ENCODE measurements around the gene ALX3.
"Not testable (repeated sequence)": the region's sequence is repeated elsewhere in the genome, so short reads cannot be mapped to it uniquely, and the experiment has no call there.

ALX3 gene

DNA sequence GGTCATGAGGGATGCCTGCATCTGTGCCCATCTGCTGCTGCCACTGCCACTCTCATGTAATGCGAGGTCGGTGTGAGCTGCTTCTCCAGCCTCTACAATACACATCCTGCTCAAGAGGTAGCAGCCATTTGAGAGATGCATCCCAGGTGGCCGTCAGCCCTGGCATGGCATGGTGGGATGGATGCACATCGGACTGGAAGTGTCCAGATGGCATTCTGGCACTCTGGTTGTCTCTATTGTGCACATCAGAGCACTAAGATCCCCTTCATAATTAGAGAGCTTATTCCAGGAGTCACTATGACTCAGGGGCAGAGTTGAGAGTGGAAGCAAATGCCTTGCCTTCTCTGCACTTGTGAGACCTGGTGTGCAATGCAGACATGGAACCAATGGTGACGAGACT is 32.2 kb downstream of the ALX3 start:
- no peak for DNase-seq

DNA sequence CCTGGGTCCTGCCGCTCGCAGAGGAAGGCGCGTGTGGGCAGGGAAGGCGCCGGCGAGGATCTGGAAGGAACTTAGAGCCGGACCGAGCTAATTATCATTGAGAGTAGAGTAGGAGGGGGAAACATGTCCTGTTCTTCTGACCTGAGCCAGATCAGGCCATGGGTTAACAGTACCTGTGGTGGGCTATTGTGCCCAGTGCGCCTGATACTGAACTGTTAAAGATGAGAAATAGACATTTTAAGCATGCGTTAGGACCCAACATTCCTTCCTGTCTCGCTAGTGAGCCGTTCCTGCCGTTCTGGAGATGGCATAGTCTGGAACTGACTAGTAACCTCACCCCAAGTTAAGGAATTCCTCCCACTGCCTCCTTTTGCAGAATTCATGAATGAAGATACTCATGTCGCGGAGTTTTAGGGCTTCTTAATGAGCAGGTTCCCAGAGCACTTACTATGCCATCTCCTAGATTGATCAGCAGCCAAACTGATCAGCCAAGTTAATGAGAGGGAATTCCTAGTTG is 35.2 kb downstream of the ALX3 start:
- DNase-seq, result peak; percentile 25

DNA sequence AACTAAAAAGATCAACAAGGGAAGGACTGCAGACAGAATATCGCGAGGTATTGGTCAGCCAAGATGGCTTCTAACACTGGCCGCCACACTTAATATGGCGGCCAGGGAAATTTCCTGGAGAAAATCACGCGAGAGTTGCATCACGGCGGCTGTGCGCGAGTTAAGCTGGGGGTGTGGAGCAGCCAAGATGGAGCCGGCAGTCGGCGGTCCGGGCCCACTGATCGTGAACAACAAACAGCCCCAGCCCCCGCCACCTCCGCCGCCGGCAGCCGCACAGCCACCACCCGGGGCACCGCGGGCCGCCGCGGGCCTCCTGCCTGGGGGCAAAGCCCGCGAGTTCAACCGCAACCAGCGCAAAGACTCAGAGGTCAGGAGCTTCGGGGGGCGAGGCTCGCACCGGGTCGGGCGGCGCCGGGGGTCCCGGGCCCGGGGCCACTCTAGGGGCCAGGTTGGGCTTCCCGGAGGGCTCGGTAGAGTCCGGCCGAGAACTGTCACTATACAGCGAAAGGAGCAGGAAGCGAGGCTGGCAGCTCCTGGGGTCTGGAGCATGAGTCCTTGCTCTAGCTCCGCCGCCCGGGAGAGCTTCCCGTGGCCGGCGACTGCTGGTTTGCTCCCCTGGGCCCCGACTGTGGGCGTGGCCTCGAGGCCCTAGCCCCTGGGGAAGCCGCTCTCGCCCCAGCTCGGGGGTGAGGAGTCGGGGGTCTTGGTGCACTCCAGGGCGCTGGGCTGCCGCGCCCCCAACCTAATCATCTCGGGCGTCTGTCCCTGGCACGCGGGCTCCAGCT is 35.8 kb downstream of the ALX3 start, which contains the start of gene STRIP1:
STRIP1 (plus strand) TSS at position 174 of the 785 bp plus-strand sequence; CDS start at position 188, 14 bp downstream.
- DNase-seq, result peak; percentile 97

DNA sequence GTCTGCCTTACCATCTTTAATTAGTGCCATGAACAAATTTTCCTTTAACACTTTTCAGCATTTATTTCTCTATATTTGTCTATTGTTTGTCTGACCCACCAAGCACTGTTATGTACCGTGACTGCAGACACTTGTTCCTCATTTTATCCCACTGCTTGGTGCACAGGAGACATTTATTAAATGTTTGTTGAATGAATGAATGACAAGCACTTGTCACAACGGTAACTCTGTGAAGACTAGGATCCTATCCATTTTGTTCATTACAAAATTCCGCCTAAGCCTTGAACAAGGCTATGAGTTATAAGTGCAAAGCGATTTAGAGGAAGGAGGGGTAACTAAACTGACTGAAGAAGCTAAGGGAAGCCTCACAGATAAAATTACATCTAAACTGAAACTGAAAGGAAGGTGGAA is 36.4 kb downstream of the ALX3 start:
- DNase-seq, result no peak

DNA sequence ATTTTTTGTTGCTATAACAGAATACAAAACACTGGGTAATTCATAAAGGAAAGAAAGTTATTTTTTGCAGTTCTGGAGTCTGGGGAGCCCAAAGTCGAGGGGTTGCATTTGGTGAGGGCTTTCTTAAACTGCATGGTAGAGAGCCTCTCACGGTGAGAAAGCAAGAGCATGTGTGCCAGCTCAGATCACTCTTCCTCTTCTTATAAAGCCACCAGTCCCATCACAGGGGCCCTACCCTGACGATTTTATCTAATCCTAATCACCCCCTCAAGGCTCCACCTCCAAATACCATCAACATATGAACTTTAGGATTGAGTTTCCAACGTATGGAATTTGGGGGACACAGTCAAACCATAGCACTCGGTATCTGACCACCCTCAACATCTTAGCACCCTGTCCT is 37.1 kb downstream of the ALX3 start:
- no peak for DNase-seq

DNA sequence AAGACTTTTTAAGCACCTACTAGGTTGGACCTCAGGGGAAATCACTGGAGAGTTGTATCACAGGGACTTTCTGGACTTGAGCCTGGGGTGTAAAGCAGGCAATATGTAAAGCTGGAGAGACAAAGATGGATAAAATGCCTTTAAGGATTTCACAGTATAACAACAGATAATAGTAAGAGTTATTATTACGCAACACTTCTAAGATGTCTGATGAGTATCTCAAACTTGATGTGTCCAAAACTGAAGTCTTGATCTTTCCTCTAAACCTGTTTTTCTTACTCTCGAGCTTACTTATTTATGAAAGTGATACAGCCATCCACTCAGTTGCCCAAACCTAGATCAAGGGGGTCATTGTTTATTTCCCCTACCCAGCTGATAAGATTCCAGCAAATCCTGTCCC is 38.1 kb downstream of the ALX3 start:
- DNase-seq, result no peak

DNA sequence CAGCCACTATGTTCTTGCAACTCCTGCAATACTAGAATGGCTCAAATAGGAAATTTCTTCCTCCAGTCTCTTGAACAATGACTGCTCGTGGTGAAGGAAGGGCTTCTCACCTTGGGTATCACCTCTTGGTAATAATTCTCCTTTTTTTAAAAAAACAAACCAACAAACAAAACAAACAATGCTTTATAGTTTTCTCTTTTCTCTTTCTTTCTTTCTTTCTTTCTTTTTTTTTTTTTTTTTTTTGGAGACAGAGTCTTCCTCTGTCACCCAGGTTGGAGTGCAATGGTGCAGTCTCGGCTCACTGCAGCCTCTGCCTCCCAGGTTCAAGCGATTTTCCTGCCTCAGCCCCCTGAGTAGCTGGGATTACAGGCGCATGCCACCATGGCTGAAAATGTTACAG is 39.8 kb downstream of the ALX3 start:
- not testable (repeated sequence) for DNase-seq

DNA sequence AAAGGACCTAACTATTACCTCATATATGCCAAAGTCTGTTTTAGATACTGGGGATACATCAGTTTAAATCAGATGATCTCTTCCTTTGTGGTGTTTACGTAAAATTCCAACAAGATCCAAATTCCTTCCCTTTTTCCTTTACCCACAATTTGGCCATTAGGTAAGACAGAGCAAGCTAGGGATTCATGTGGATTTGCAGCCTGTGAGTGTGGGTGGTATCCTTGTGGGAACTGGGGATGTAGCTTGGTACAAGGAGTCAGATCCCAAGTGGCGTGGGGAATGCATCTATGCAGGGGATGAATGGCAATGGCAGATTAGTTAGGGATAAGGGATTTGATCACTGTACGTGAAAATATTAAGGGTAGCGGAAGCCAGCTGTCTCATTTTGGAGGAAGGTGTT is 45.9 kb downstream of the ALX3 start:
- no peak for DNase-seq

DNA sequence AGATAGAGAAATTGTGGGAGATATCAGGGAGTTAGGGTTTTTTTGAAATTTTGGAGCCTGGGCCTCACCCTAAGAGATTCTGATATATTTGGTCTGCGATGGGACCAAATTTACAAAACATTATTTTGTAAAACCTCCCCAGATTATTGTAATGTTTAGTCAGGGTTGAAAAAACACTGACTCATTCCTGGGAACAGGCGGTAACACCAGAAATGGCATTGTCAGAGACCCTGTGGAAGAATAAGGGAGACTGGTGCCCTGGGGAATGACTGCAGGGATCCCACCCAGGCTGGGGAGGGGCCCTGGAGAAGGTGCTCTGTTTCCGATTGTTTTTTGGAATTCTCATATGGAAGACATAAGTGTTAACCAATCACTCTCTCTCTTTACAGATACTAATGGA is 49.2 kb downstream of the ALX3 start:
- no peak for DNase-seq

DNA sequence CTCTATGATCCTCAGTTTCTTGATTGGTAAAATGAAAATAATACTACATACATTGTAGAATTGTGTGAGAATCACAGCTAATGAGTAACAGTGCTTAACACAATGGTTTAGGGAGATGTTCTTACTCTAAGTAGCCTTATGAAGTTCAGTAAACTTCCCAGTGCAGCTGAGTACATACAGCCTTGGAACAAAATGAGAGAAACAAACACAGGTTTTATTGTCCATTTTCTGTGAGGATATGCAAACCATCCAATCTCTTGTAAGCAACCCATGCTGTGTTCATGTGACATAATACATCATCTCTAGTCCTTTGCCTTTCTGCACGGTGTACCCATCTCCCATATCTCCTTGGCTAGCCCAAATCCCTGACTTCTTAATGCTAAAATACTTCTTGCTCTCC is 50.7 kb downstream of the ALX3 start:
- no peak for DNase-seq

DNA sequence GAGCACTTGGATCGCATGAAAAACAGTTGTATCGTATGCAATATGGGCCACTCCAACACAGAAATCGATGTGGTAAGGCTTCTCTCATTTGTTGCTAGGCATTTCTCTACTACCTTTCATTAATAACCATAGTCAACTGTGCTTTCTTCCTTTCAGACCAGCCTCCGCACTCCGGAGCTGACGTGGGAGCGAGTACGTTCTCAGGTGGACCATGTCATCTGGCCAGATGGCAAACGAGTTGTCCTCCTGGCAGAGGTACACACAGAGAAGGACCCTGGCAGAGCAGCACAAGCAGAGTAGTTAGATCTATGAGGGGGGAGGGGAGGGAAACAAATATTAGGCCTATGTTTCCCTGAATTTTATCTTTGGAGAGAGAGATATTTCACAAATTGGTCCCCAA is 52.1 kb downstream of the ALX3 start:
- no peak for DNase-seq

DNA sequence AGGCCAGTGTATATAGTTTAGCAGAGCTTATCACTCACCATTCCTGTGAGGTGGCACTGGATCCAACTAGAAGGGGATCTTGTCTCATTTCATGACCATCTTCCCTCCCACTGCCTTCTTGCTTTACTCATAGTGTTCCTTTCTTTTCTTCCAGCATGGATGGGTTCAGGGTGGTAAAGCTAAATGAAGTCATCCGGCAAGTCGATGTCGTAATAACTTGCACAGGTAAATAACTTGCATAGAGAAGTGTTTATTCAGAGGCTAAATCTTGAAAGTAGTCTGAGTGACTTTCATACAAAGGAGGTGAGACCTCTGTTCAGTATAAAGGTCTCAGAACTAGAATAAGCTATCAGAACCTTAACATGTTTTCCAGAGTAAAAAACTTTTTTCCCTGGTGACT is 52.7 kb downstream of the ALX3 start:
- no peak for DNase-seq

DNA sequence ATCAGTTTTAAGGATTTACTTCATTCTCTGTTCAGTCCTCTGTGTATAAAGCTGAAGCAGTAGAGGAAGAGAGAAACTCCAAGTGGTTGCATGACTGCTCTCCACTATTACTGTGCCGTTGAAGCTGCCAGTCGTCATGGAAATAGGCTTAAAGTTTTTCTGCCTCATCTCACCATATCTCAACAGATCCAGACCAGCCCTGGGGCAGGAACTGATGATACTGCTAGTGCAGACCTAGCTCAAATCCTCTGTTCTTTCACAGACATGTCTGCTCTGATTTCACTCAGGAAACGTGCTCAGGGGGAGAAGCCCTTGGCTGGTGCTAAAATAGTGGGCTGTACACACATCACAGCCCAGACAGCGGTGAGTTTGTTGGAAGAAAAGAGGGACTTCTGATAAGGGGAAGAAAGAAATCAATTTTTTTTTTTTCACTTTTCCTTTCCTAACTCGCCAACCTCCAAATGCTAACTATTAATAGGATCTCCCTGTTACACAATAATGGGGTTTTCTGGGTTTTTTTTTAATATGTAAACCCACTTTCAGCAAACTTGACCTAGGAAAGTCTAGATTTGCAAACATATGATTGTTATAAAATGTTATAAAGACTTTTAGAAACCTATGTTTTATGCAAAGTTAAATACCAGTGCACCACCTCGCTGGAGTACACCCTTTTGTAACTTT is 58.2 kb downstream of the ALX3 start:
- no peak for DNase-seq

DNA sequence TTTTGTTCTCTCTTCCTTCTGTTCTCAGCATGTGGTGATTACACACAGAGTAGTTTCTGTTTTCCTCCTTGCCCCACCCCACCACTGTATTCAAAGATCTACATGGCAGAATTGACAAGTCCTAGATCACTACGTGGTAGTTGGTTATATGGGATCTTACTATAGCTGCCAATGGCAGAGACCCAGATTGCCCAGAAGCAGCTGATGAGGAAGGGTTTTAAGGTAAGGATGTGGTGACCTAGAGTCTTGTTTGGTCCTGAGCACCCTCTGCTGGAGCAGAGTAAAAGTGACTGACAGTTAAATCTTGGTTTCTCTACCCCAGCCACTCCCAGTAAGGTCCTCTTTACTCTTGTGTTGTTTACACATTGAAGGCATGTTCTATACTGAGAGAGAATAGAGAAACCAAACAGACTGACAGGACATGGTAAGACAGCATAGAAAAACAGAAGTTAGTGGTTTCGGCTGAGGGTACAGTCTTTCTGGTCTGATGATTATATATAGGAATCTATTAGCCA is 58.9 kb downstream of the ALX3 start:
- DNase-seq, result peak; percentile 49
